ENCODE measurements around the gene ACSBG1.

ACSBG1 gene

GRCh38 chr15:78234515-78235040, at the start of gene ACSBG1:
Gene ACSBG1, minus strand, starts transcription at chr15:78234565. Its CDS starts 64 bp downstream, at chr15:78234501.
- peak; percentile 41 for DNase-seq

- DNase-seq, result no peak
Observed at GRCh38 chr15:78282324-78282723, 48.0 kb upstream of the ACSBG1 start.

GRCh38 chr15:78280319-78281072, 46.1 kb upstream of the ACSBG1 start:
- no peak for DNase-seq

- DNase-seq, result no peak
Observed at GRCh38 chr15:78276064-78276943, 41.9 kb upstream of the ACSBG1 start.

- DNase-seq, result no peak
Observed at GRCh38 chr15:78274994-78275393, 40.6 kb upstream of the ACSBG1 start.

GRCh38 chr15:78272776-78273175, 38.4 kb upstream of the ACSBG1 start:
- no peak for DNase-seq

GRCh38 chr15:78272316-78272715, 38.0 kb upstream of the ACSBG1 start:
- no peak for DNase-seq

- no peak for DNase-seq
Observed at GRCh38 chr15:78266806-78267205, 32.4 kb upstream of the ACSBG1 start.

- no peak for DNase-seq
Observed at GRCh38 chr15:78266229-78266628, 31.9 kb upstream of the ACSBG1 start.

- no peak for DNase-seq
Observed at GRCh38 chr15:78265752-78266224, 31.4 kb upstream of the ACSBG1 start.

- DNase-seq, result no peak
Observed at GRCh38 chr15:78265137-78265460, 30.7 kb upstream of the ACSBG1 start.

GRCh38 chr15:78264304-78265136, 30.2 kb upstream of the ACSBG1 start, which contains the start of gene DNAJA4:
Gene DNAJA4, plus strand, starts transcription at chr15:78264562. Its CDS starts 202 bp downstream, at chr15:78264764.
- DNase-seq, result peak; percentile 64

- DNase-seq, result no peak
Observed at GRCh38 chr15:78263907-78264303, 29.5 kb upstream of the ACSBG1 start.

GRCh38 chr15:78263351-78263781, 29.0 kb upstream of the ACSBG1 start:
- no peak for DNase-seq

- DNase-seq, result no peak
Observed at GRCh38 chr15:78261062-78261461, 26.7 kb upstream of the ACSBG1 start.

GRCh38 chr15:78260489-78260888, 26.1 kb upstream of the ACSBG1 start:
- no peak for DNase-seq

- no peak for DNase-seq
Observed at GRCh38 chr15:78259232-78259631, 24.9 kb upstream of the ACSBG1 start.

GRCh38 chr15:78257681-78258080, 23.3 kb upstream of the ACSBG1 start:
- DNase-seq, result peak; percentile 71

- no peak for DNase-seq
Observed at GRCh38 chr15:78256044-78256437, 21.7 kb upstream of the ACSBG1 start.

GRCh38 chr15:78255421-78256043, 21.2 kb upstream of the ACSBG1 start:
- no peak for DNase-seq

GRCh38 chr15:78251136-78251535, 16.8 kb upstream of the ACSBG1 start:
- no peak for DNase-seq

- DNase-seq, result no peak
Observed at GRCh38 chr15:78249131-78249530, 14.8 kb upstream of the ACSBG1 start.

Data from midbrain (tissue), 1 donor.